HG03060 (cell line): ENCODE data around the gene PREX1.
"Not testable (repeated sequence)": the region's sequence is repeated elsewhere in the genome, so short reads cannot be mapped to it uniquely, and the experiment has no call there.

Experiments used
- ATAC-seq: cut with Tn5 transposase; IDR thresholded peaks from one replicate; pipeline ENCODE4 v1.9.1; 2021; ENCODE audit warnings: low read depth, moderate number of reproducible peaks; ENCODE audit not compliant: unreplicated experiment

The PREX1 gene

GRCh38 chr20:48599748-48600469 lies 227.9 kb downstream of the PREX1 start:
- no peak for ATAC-seq

DNA sequence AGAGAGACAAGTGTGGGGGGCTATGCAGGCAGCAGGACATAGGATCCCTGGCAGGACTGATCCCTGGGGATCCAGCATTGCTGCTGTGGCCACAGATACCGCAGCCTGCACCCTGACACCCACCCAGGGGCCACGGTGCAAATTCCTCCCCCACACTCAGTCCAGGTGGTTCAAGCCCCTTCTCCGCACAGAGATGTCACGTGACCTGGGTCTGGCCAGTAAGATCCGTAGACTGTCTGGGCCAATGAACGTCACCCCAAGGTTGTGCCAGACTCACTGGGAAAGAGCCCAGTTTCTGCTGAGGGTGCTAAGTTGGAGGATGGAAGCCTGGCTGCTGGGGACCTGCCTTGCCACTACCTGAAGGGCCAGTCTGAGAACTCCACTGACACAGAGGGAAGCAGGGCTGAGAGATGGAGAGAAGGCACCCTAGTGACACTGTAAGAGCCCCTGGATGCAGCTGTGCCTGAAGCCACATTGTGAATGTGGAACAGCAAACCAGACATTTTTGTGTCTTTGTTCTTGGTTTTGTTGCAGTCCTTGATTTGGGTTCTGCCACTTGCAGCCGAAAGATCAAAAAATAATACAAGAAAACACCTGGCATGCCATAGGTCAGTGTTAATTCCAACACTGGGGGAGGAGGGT lies 228.6 kb downstream of the PREX1 start:
- no peak for ATAC-seq

DNA sequence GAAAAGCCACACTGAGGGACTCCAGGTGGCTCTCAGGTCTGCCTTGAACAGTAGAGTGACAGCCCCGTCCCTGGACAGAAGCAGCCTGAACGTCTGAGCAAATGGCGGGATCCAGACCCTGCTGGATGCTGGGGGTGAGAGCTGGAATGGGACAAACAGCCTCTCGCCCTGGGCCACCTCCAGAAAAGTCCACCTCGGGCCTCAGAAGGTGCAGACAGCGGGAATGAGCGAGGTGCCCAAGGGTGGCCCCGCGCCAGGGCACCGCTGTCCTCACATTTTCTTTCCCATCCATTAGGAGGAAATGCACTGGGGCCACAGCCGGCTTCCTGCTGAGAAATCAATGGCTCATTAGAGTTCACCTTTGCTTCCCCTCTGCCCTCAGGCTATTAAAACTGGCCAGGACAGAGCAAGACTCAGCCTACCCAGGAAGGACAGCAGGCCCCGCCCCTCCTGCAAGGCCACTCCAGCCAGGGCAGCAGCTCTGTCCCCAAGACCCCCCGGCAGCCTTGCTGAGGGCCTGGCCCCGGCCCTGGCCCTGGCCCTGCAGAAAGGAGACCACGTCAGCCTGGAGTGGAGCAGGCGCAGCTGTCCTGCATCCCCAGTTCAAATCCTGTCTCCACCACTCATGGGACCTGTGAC lies 229.4 kb downstream of the PREX1 start:
- not testable (repeated sequence) for ATAC-seq

DNA sequence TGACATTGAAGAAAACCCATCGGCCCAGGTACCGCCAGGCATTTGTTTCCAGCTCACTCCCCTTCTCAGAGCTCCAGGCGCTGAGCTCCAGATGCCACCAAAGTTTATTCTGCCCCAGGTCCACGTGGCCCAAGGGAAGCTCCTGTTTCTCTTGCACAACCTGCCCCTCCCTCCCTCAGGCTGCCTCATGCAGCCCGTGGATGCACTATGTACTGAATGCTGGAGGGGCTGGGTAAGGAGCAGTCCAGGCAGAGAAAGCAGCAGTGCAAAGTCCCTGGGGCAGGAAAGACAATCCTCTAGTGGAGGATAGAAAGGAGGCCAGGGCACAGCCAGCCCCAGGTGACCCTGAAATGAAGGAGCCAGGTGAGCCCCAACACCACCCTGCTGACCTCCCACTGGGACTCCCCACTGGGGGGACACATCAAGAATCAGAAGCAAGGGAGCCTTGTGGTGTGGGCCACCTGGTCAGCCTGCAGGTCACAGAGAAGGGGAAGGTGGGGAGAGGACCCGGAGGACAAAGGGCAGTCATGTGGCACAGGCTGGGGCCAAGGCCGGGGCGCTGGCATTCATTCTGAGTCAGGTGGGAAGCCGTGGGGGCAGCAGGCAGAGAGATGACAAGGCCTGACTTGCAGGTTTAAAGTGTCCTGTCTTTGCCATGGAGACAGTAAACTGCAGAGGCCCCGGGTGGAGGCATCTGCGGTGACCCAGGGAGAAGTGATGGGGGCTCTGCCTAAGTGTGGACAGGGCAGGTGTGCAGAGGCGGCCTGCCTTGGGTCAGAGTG lies 230.1 kb downstream of the PREX1 start:
- ATAC-seq, result no peak

- no peak for ATAC-seq
Measured at GRCh38 chr20:48596334-48596898, 231.4 kb downstream of the PREX1 start.

DNA sequence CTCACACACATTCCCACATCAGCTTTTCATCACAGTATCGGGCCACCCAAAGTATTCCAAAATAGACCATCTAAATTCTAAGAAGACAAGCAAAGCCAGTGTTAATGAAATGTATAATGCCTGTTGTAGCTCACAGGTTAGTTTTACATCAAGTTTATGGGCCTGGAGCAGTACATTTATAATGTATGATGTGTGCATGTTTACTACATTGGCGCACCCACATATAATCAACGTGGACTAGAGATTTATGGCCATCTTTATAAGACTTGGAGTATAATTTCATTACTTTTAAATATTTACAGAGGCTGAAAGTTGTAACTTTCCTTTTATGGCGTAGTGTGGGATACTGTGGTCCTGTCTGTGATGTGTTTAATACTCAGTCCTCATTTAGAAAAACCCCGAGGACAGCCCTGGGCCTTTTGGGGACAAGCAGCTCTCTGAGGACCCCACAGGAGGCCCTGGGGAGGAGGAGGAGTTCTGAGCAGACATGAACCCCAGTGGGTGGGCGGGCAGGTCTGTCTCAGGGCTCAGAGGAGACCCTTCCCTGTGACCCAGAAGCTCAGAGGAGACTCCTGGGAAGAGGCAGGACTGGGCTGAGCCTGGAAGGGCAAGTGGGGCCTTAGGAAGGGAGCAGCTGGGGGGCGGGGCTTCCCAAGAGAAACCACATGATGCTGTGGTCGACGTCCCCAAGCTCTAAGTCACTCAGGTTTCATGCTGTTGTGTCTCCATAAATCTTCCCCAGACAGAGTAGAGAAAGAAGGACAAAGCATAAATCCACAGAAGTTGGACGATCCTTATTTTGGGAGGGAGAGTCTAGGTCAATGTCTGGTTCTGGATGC lies 232.1 kb downstream of the PREX1 start:
- ATAC-seq, result no peak

DNA sequence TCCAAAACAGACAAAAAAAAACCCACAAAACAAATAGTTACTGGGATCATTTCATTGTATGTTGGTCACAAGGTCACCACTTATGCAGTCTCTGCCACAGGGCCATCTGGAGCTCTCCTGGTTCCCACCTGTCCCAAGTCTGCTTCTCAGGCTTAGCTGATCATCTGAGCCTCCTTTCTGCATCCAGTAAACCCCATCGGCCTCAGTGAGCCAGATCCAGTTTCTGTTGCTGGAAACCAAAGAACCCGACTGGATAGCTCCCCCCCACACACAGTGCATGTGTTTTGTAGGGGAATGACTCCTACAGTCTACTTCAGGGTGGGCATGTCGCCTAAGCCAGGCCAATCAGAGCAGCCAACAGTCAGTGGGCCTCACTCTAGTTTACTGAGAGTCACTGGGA lies 233.3 kb downstream of the PREX1 start:
- no peak for ATAC-seq

DNA sequence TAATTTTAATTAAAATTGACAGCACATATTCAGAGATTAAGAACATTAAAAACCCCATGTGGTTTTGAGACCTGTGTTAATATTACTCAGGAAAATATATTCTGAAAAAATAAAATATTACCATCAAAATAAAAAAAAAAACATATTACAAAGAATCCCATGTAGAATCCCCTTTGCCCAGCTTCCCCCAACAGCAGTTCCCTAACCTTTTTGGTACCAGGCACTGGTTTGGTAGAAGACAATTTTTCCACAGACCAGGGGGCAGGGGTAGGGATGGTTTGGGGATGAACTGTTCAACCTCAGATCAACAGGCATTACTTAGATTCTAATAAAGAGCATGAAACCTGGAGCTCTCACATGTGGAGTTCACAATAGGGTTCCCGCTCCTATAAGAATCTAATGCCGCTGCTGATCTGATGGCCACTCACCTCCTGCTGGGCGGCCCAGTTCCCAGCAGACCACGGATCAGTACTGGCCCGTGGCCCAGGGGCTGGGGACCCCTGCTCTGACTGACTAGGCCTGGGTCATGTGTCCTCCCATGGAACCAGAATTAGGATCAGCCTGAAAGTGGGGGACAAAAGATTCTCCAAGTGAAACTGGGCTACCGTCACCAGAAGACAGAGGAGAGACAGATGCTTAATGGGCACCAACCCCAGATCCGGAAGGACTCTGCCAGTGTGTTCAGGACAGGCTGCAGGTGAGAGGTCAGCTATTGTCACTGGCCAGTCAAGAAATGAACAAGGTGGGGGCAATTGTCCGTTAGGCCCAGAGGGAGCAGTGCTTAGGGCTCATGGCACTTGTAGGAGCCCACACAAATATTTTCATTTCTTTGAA lies 235.5 kb downstream of the PREX1 start:
- no peak for ATAC-seq

GRCh38 chr20:48586730-48587129 lies 241.1 kb downstream of the PREX1 start:
- ATAC-seq, result no peak

GRCh38 chr20:48585061-48585870 lies 242.5 kb downstream of the PREX1 start:
- no peak for ATAC-seq

GRCh38 chr20:48584391-48585060 lies 243.3 kb downstream of the PREX1 start:
- ATAC-seq, result no peak

GRCh38 chr20:48583801-48584200 lies 244.0 kb downstream of the PREX1 start:
- no peak for ATAC-seq

- ATAC-seq, result no peak
Measured at GRCh38 chr20:48583171-48583570, 244.6 kb downstream of the PREX1 start.

GRCh38 chr20:48582673-48582985 lies 245.2 kb downstream of the PREX1 start:
- no peak for ATAC-seq

DNA sequence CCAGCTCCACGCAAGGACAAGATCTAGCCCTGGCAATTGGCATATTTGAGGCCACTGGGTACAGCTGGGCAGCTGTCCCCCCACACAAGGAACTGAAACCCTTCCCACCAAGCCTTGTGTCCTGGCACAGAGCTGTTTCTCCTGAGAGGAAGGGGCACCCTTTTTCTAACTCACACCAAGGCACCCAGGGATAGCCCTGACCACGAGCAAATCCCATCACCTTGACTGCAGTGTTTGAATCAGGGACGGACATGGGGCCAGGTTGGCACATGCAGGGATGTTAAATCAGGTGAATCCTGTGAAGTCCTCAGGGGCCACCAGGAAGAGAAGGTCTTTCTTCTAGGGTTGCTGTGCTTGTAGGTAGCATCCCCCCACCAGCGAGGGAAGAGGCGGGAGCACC lies 246.6 kb downstream of the PREX1 start:
- no peak for ATAC-seq

DNA sequence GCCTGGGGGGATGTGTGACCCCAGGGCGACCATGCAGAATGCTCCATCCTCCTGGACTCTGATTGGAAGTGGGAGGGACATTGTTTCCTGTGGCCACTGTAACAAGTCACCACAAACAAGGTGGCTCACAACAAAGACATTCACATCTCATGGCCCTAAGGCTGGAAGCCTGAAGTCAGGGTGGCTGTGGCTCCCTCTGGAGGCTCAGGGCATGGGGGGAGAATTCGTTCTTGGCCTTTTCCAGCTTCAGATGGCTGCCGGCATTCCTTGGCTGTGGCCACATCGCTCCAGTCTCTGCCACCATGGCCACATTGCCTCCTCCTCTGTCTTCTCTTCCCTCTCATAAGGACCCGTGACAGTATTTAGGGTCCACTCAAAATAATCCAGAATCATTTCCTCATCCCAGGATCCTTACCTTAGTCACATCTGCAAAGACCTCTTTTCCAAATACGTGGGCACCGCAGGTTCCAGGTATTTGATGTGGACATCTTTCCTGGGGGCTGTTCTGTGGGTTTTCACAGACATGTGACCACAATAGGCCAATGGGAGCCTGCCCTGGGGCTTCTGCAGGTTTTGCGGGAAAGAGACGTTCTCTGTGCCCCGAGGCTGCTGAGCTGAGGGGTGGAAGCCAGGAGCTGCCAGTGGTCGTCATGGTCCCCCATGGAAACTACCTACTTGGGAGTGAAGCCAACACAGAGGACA lies 249.3 kb downstream of the PREX1 start:
- ATAC-seq, result no peak

- no peak for ATAC-seq
Measured at GRCh38 chr20:48577557-48577956, 250.2 kb downstream of the PREX1 start.
